ENCODE data around the gene ANTXR1. TPM values are rescaled to one million over a fixed set of nuclear protein-coding genes. Genes with fewer than 3 reads are reported as not detected.

ANTXR1 gene
- total and polyA plus RNA-seq, 2 of the 8 experiments (the other 6 are each of a cell fraction or from before 2014, with no cell fraction given), result 15.8 to 44.3 TPM

DNA sequence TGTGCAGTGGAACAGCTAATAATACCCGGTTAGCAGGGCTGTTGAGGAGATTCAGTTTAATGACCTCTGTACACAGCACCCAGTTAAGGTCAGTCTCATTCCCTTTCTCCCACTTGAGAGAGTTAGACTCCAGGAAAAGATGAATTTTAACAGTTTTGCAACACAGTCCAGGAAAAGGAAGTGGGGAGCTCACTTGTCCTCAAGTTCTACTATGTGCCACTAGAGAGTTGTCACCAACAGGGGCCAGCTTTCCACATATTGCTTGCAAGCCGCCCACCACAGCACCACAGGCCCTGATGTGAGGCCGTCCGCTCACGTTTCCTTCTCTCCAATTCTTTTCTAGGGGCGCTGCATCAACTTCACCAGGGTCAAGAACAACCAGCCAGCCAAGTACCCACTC is 231.9 kb downstream of the ANTXR1 start (continued):
- TF ChIP-seq EZH2 (IDR thresholded peaks at IDR 0.05; ENCODE audit: low read depth, low read length, severe bottlenecking) (no peak), GABPA (IDR thresholded peaks at IDR 0.05; ENCODE audit: borderline replicate concordance, insufficient read depth, low read length) (no peak), CREB1 (IDR thresholded peaks at IDR 0.05) (no peak)
- TF ChIP-seq, protein P1, sequence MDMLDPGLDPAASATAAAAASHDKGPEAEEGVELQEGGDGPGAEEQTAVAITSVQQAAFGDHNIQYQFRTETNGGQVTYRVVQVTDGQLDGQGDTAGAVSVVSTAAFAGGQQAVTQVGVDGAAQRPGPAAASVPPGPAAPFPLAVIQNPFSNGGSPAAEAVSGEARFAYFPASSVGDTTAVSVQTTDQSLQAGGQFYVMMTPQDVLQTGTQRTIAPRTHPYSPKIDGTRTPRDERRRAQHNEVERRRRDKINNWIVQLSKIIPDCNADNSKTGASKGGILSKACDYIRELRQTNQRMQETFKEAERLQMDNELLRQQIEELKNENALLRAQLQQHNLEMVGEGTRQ (IDR thresholded peaks at IDR 0.05; ENCODE audit: low read length), result no peak

Data from H1 (cell line).